ENCODE results near the gene TMIE.

GRCh38 chr3:46711760-46712159 is 10.6 kb downstream of the TMIE start:
- no peak for TF ChIP-seq EZH2 (IDR thresholded peaks at IDR 0.05; ENCODE audit: borderline replicate concordance, low read length)
- TF ChIP-seq CTCF (conservative IDR thresholded peaks at IDR 0.05 in 1 of 2, IDR thresholded peaks at IDR 0.05 in 1 of 2; ENCODE audit: extremely low read depth in 1 of 2, insufficient read depth in 1 of 2, low read depth in 1 of 2, low read length in 2 of 2), result no peak
